C1 segment of cervical spinal cord (tissue), 14 donors: Measurements from ENCODE around the gene BMP2.

ENCODE experiments used
- DNase-seq, 14 donors: peaks; one replicate each; lab custom pipeline; 2025; lab: John Stamatoyannopoulos, UW

BMP2 gene

GRCh38 chr20:6768228-6769140 lies 998 bp downstream of the BMP2 start:
- peak in 3 of 14 donors; percentile 30 to 47 (median 43) for DNase-seq

GRCh38 chr20:6769903-6770785 lies 2.7 kb downstream of the BMP2 start:
- DNase-seq = peak in 2 of 14 donors; percentile 6 to 44

- DNase-seq = no peak
Observed at GRCh38 chr20:6770786-6771100, 3.3 kb downstream of the BMP2 start.

GRCh38 chr20:6780433-6781190 lies 13.1 kb downstream of the BMP2 start:
- DNase-seq = no peak

- no peak for DNase-seq
Observed at GRCh38 chr20:6783752-6784151, 16.3 kb downstream of the BMP2 start.

- no peak for DNase-seq
Observed at GRCh38 chr20:6784210-6784631, 16.7 kb downstream of the BMP2 start.

GRCh38 chr20:6784767-6785166 lies 17.3 kb downstream of the BMP2 start:
- DNase-seq = no peak

GRCh38 chr20:6786548-6786947 lies 19.1 kb downstream of the BMP2 start:
- no peak for DNase-seq

GRCh38 chr20:6792789-6793188 lies 25.3 kb downstream of the BMP2 start:
- DNase-seq = no peak

- DNase-seq = no peak
Observed at GRCh38 chr20:6802227-6802626, 34.7 kb downstream of the BMP2 start.

- no peak for DNase-seq
Observed at GRCh38 chr20:6806275-6806674, 38.8 kb downstream of the BMP2 start.

GRCh38 chr20:6811262-6812035 lies 44.0 kb downstream of the BMP2 start:
- DNase-seq = no peak

GRCh38 chr20:6812530-6812929 lies 45.0 kb downstream of the BMP2 start:
- no peak for DNase-seq

- DNase-seq = no peak
Observed at GRCh38 chr20:6814945-6815344, 47.5 kb downstream of the BMP2 start.

GRCh38 chr20:6818033-6818808 lies 50.7 kb downstream of the BMP2 start:
- DNase-seq = no peak

GRCh38 chr20:6819599-6819998 lies 52.1 kb downstream of the BMP2 start:
- DNase-seq = no peak

- DNase-seq = no peak
Observed at GRCh38 chr20:6824401-6824800, 56.9 kb downstream of the BMP2 start.

GRCh38 chr20:6827472-6827871 lies 60.0 kb downstream of the BMP2 start:
- DNase-seq = no peak

GRCh38 chr20:6828794-6829423 lies 61.4 kb downstream of the BMP2 start:
- peak in 6 of 14 donors; percentile 2 to 25 (median 13) for DNase-seq
